ENCODE measurements around the gene TFCP2.

TFCP2 gene

DNA sequence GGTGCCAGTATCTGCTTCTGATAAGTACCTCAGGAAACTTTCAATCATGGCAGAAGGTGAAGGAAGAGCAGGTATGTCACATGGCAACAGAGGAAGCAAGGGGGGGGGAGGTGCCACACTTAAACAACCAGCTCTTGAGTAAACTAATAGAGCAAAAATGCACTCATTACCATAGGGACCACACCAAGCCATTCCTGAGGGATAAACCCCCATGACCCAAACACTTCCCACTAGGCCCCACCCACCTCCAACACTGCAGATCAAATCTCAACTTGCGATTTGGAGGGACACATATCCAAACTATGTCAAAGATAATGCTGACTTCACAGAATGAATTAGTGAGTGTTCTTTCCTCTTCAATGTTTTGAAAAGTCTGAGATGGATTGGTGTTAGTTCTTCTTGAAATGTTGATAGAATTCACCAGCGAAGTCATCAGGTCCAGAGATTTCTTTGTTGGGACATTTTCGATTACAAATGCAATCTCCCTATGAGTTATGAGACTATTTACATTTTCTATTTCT lies 16.6 kb downstream of the TFCP2 start:
- Histone ChIP-seq H3K36me3 (no peaks in the 10 kb centered on the region), H3K9me3 (ENCODE audit: severe bottlenecking) (no peaks in the 10 kb centered on the region), H3K27ac (no peak overlapping the region), H3K27me3 (ENCODE audit: insufficient read depth, low read depth, severe bottlenecking) (no peaks in the 10 kb centered on the region), H3K4me3 (ENCODE audit: low read depth, low read length) (no peak overlapping the region)
- no peak for DNase-seq
- TF ChIP-seq, protein P1, sequence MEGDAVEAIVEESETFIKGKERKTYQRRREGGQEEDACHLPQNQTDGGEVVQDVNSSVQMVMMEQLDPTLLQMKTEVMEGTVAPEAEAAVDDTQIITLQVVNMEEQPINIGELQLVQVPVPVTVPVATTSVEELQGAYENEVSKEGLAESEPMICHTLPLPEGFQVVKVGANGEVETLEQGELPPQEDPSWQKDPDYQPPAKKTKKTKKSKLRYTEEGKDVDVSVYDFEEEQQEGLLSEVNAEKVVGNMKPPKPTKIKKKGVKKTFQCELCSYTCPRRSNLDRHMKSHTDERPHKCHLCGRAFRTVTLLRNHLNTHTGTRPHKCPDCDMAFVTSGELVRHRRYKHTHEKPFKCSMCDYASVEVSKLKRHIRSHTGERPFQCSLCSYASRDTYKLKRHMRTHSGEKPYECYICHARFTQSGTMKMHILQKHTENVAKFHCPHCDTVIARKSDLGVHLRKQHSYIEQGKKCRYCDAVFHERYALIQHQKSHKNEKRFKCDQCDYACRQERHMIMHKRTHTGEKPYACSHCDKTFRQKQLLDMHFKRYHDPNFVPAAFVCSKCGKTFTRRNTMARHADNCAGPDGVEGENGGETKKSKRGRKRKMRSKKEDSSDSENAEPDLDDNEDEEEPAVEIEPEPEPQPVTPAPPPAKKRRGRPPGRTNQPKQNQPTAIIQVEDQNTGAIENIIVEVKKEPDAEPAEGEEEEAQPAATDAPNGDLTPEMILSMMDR (IDR thresholded peaks at IDR 0.05; ENCODE audit: low read depth, low read length) = no peak

DNA sequence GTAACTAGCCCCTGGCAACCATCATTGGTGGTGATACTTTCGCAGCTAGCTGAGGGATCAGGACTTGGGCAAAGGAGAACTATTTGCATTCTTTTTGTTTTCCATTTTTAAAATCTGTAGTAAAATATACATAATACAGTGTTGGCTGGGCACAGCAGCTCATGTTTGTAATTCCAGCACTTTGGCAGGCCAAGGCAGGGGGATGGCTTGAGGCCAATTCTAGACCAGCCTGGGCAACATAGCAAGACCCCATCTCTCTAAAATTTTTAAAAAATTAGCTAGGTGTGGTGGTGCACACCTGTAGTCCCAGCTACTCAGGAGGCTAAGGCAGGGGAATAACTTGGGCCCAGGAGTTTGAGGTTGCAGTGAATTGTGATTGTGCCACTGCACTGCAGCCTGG lies 20.0 kb downstream of the TFCP2 start:
- Histone ChIP-seq H3K27ac (no peak overlapping the region), H3K9me3 (ENCODE audit: severe bottlenecking) (no peaks in the 10 kb centered on the region), H3K4me3 (ENCODE audit: low read depth, low read length) (no peak overlapping the region), H3K36me3 (no peaks in the 10 kb centered on the region), H3K27me3 (ENCODE audit: insufficient read depth, low read depth, severe bottlenecking) (no peaks in the 10 kb centered on the region)
- TF ChIP-seq, protein P1 (IDR thresholded peaks at IDR 0.05; ENCODE audit: low read depth, low read length) = no peak
- no peak for DNase-seq

DNA sequence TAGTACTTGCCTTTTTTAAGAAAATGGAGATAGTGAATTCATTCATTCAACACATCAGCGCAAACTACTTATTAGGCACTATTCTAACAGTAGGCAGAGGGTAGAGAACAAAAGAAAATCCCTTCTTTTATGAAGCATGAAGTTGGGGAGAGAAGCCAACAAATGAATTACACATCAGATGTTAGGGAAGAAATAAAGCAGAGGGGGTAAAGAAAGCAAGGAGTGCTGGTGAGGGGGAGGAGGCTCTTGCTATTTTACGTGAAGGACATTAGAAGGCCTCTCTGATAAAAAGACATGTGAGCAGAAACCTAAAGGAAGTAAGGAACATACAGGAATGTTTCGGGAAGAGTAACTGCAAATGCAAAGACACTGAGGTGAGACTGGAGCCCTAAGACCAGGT lies 22.2 kb downstream of the TFCP2 start:
- H3K4me3 ChIP-seq (ENCODE audit: low read depth, low read length) = no peak overlapping the region
- no peaks in the 10 kb centered on the region for H3K36me3 ChIP-seq
- DNase-seq = no peak
- H3K9me3 ChIP-seq (ENCODE audit: severe bottlenecking) = no peaks in the 10 kb centered on the region
- no peak overlapping the region for H3K27ac ChIP-seq
- TF ChIP-seq, protein P1 (IDR thresholded peaks at IDR 0.05; ENCODE audit: low read depth, low read length) = no peak
- no peaks in the 10 kb centered on the region for H3K27me3 ChIP-seq (ENCODE audit: insufficient read depth, low read depth, severe bottlenecking)

DNA sequence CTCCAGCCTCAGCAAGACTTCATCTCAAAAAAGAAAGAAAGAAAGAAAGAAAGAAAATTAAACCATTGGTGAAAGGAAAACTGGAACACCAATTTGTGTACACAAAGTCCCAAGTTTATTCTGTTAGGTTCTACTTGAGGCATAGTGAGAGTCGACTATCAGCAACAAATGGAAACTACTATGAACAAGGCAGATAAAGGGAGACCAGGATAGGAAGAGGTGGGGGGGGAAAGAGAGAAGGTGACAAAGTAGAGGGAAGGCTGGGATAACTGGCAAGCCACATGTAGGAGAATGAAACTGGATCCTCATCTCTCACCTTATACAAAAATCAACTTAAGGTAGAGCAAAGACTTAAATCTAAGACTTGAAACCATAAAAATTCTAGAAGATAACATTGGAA lies 25.6 kb downstream of the TFCP2 start:
- no peaks in the 10 kb centered on the region for H3K36me3 ChIP-seq
- H3K27ac ChIP-seq = no peak overlapping the region
- TF ChIP-seq, protein P1 (IDR thresholded peaks at IDR 0.05; ENCODE audit: low read depth, low read length) = no peak
- no peak for DNase-seq
- no peaks in the 10 kb centered on the region for H3K27me3 ChIP-seq (ENCODE audit: insufficient read depth, low read depth, severe bottlenecking)
- no peak overlapping the region for H3K4me3 ChIP-seq (ENCODE audit: low read depth, low read length)
- no peaks in the 10 kb centered on the region for H3K9me3 ChIP-seq (ENCODE audit: severe bottlenecking)

DNA sequence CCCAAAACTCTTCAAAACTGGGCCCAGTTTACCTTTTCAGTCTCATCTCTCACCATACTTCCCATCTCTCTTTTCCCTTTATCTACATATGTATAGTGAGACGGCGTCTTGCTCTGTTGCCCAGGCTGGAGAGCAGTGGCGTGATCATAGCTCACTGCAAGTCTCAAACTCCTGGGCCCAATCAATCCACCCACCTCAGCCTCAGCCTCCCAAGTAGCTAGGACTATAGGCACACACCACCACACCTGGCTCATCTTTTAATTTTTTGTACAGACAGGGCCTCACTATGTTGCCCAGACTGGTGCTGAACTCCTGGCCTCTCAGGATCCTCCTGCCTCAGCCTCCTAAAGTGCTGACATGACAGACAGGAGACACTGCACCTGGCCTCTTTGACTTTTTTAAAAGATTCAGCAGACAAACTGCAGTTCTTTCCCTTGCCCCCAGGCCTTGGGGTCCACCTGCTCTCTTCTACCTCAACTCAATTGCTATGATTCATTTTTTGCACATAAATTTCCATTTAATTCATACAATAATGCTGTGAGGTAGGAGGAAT lies 33.6 kb downstream of the TFCP2 start:
- no peaks in the 10 kb centered on the region for H3K27me3 ChIP-seq (ENCODE audit: insufficient read depth, low read depth, severe bottlenecking)
- no peak for DNase-seq
- H3K4me3 ChIP-seq (ENCODE audit: low read depth, low read length) = no peak overlapping the region
- TF ChIP-seq, protein P1 (IDR thresholded peaks at IDR 0.05; ENCODE audit: low read depth, low read length) = no peak
- H3K27ac ChIP-seq = no peak overlapping the region
- peaks cover 7% of the 10 kb centered on the region; the same call in 1 of the 2 replicates for H3K36me3 ChIP-seq
- H3K9me3 ChIP-seq (ENCODE audit: severe bottlenecking) = no peaks in the 10 kb centered on the region

- no peak overlapping the region for H3K4me3 ChIP-seq (ENCODE audit: low read depth, low read length)
- H3K27ac ChIP-seq = no peak overlapping the region
- no peaks in the 10 kb centered on the region for H3K27me3 ChIP-seq (ENCODE audit: insufficient read depth, low read depth, severe bottlenecking)
- TF ChIP-seq, protein P1 (IDR thresholded peaks at IDR 0.05; ENCODE audit: low read depth, low read length) = no peak
- no peak for DNase-seq
- H3K9me3 ChIP-seq (ENCODE audit: severe bottlenecking) = no peaks in the 10 kb centered on the region
- no peaks in the 10 kb centered on the region for H3K36me3 ChIP-seq
Observed at GRCh38 chr12:51132693-51133092, 40.2 kb downstream of the TFCP2 start.

All from WERI-Rb-1 (cell line).